ENCODE measurements around the gene EDDM3A.
"Not testable (repeated sequence)": the region's sequence is repeated elsewhere in the genome, so short reads cannot be mapped to it uniquely, and the experiment has no call there.

The EDDM3A gene

GRCh38 chr14:20732979-20733635 is 12.6 kb upstream of the EDDM3A start:
- DNase-seq (ENCODE audit: low read depth in 1 of 2, low spot score in 1 of 2), result no peak

- no peak for DNase-seq (ENCODE audit: low read depth in 1 of 2, low spot score in 1 of 2)
These were observed 11.8 kb upstream of the EDDM3A start for GRCh38 chr14:20733684-20734429.

GRCh38 chr14:20734430-20734806 is 11.3 kb upstream of the EDDM3A start:
- no peak for DNase-seq (ENCODE audit: low read depth in 1 of 2, low spot score in 1 of 2)

GRCh38 chr14:20738292-20738691 is 7.4 kb upstream of the EDDM3A start:
- not testable (repeated sequence) for DNase-seq (ENCODE audit: low read depth in 1 of 2, low spot score in 1 of 2)

- no peak for DNase-seq (ENCODE audit: low read depth in 1 of 2, low spot score in 1 of 2)
These were observed 3.6 kb upstream of the EDDM3A start for GRCh38 chr14:20742132-20742531.

- no peak for DNase-seq (ENCODE audit: low read depth in 1 of 2, low spot score in 1 of 2)
These were observed 2.1 kb upstream of the EDDM3A start for GRCh38 chr14:20743556-20743955.

GRCh38 chr14:20746566-20746965 is 879 bp downstream of the EDDM3A start:
- no peak for DNase-seq (ENCODE audit: low read depth in 1 of 2, low spot score in 1 of 2)

GRCh38 chr14:20748439-20748838 is 2.8 kb downstream of the EDDM3A start:
- DNase-seq (ENCODE audit: low read depth in 1 of 2, low spot score in 1 of 2), result no peak

GRCh38 chr14:20750194-20750593 is 4.5 kb downstream of the EDDM3A start:
- DNase-seq (ENCODE audit: low read depth in 1 of 2, low spot score in 1 of 2), result no peak

- no peak for DNase-seq (ENCODE audit: low read depth in 1 of 2, low spot score in 1 of 2)
These were observed 6.4 kb downstream of the EDDM3A start for GRCh38 chr14:20751963-20752562.

GRCh38 chr14:20754308-20754707 is 8.6 kb downstream of the EDDM3A start:
- no peak for DNase-seq (ENCODE audit: low read depth in 1 of 2, low spot score in 1 of 2)

- no peak for DNase-seq (ENCODE audit: low read depth in 1 of 2, low spot score in 1 of 2)
These were observed 9.3 kb downstream of the EDDM3A start for GRCh38 chr14:20755037-20755436.

- no peak for DNase-seq (ENCODE audit: low read depth in 1 of 2, low spot score in 1 of 2)
These were observed 12.3 kb downstream of the EDDM3A start for GRCh38 chr14:20757965-20758364.

GRCh38 chr14:20759465-20759864 is 13.8 kb downstream of the EDDM3A start:
- not testable (repeated sequence) for DNase-seq (ENCODE audit: low read depth in 1 of 2, low spot score in 1 of 2)

- no peak for DNase-seq (ENCODE audit: low read depth in 1 of 2, low spot score in 1 of 2)
These were observed 15.3 kb downstream of the EDDM3A start for GRCh38 chr14:20760950-20761349.

- DNase-seq (ENCODE audit: low read depth in 1 of 2, low spot score in 1 of 2), result no peak
These were observed 22.9 kb downstream of the EDDM3A start for GRCh38 chr14:20768593-20768892.

GRCh38 chr14:20769421-20769820 is 23.7 kb downstream of the EDDM3A start:
- DNase-seq (ENCODE audit: low read depth in 1 of 2, low spot score in 1 of 2), result no peak

- no peak for DNase-seq (ENCODE audit: low read depth in 1 of 2, low spot score in 1 of 2)
These were observed 27.0 kb downstream of the EDDM3A start for GRCh38 chr14:20772650-20773049.

GRCh38 chr14:20774258-20774824 is 28.7 kb downstream of the EDDM3A start:
- no peak for DNase-seq (ENCODE audit: low read depth in 1 of 2, low spot score in 1 of 2)

- DNase-seq (ENCODE audit: low read depth in 1 of 2, low spot score in 1 of 2), result no peak
These were observed 29.4 kb downstream of the EDDM3A start for GRCh38 chr14:20775043-20775442.

- no peak for DNase-seq (ENCODE audit: low read depth in 1 of 2, low spot score in 1 of 2)
These were observed 30.2 kb downstream of the EDDM3A start for GRCh38 chr14:20775901-20776300.

GRCh38 chr14:20781803-20782202 is 36.1 kb downstream of the EDDM3A start:
- DNase-seq (ENCODE audit: low read depth in 1 of 2, low spot score in 1 of 2), result no peak
